Astrocyte of the spinal cord (primary cell): ENCODE results near the gene LSMEM2.

Experiments used
- DNase-seq: peaks from one replicate; pipeline ENCODE4 v3.0.0; 2011; ENCODE audit warnings: low read depth, low spot score
- H3K4me3 ChIP-seq: 2 replicates; pipeline ENCODE4 v1.5.1; 2011; ENCODE audit warnings: low read depth, mild to moderate bottlenecking, low read length, moderate library complexity
- CTCF ChIP-seq: IDR thresholded peaks from 2 replicates; pipeline ENCODE4 v1.5.1; 2012; ENCODE audit warnings: low read depth, mild to moderate bottlenecking, low read length, inconsistent platforms
- in situ Hi-C: cut with HindIII; loops from 2 replicates; pipeline ENCODE4 v1.10.0; 2017; ENCODE audit warnings: low sequenced_read_pairs

Gene LSMEM2

GRCh38 chr3:50286322-50287227 lies 7.7 kb downstream of the LSMEM2 start:
- TF ChIP-seq CTCF, result no peak
- in situ Hi-C loops, result no loop called here
- no peak overlapping the region for H3K4me3 ChIP-seq
- DNase-seq, result no peak

DNA sequence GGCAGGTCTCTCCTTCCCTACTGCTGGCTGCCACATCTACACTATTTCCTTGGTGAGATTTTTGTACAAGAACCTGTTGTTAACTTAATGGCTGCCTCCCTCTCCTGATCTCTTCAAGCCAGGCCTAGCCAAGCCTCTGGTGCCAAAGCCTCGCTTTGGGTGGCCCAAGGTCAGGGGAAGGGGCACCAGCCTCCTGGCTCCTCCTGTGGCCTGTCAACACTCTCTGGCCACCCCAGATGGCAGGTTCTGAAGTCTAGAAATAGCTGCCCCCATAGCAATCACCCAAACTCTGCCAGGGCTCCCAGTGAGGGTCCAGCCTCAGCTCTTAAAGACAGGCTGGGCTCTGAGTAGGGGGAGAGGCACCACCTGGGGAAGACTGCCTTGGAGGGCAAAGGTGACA lies 8.4 kb downstream of the LSMEM2 start:
- TF ChIP-seq CTCF, result no peak
- in situ Hi-C loops, result no loop called here
- DNase-seq, result no peak

DNA sequence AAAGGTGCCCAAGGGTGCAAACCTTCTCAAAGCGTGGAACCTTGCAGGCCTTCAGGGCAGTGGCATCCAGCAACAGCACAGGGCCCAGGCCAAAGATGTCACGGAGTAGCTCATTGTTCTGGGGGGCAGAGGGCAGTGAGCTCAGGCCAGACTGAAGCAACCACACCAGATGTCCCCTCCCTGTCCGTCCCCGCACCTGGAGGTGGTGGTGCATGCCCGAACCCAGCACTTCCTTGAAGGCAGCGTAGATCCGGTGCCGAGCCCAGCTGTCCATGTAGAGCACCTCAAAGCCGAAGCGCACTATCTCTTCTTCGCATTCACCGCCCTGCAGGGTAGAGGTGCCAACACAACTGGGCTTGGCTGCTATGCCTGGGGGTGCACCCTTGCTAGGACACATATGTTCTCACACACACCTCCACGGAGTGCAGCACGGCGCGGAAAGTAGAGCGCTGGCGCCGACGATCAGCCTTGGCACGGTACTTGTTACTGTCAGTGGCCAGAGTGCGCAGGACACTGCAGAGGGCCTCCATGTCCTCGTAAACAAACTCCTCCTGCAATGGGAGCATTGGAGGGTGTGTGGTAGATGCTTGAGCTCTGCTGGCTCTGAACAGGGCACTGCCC lies 9.6 kb downstream of the LSMEM2 start:
- no peak overlapping the region for H3K4me3 ChIP-seq
- in situ Hi-C loops, result no loop called here
- no peak for DNase-seq
- no peak for TF ChIP-seq CTCF

More for the DNA sequence above, 8.4 kb downstream of the LSMEM2 start:
- H3K4me3 ChIP-seq, result no peak overlapping the region

GRCh38 chr3:50289130-50289529 lies 10.2 kb downstream of the LSMEM2 start:
- DNase-seq, result no peak
- no peak for TF ChIP-seq CTCF
- in situ Hi-C loops, result no loop called here
- no peak overlapping the region for H3K4me3 ChIP-seq

DNA sequence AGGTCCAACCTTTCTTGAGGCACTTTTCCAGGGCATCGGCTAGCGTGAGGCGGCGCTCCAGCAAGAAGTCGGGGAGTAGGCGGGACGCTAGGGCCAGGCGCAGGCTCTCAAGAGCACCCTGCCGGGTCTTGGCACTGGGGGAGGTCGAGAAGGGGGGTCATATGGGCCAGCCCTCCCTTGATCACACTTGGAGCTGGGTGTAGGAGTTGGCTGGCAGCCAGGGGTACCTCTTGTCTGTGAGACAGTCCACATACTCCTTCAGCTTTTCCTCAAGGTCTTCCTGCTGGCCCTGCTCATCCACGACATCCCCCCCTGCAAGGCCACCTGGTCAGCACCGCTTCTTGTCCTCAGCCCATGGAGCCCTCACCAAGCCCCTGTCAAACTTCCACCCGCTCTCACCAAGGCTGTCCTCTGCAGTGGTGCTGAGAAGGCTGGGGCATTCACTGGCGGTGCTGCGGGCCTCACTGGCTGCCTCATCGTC lies 11.3 kb downstream of the LSMEM2 start:
- H3K4me3 ChIP-seq, result no peak overlapping the region
- no peak for TF ChIP-seq CTCF
- in situ Hi-C loops, result no loop called here
- DNase-seq, result no peak

GRCh38 chr3:50292159-50293078 lies 13.5 kb downstream of the LSMEM2 start, which contains the start of gene IFRD2:
TSS of gene IFRD2 (minus strand) at chr3:50292429. CDS start at chr3:50292274, 155 bp downstream.
- H3K4me3 ChIP-seq, result peak within 1 kb of the TSS; percentile 92
- DNase-seq, result peak; percentile 98
- no peak for TF ChIP-seq CTCF
- in situ Hi-C loops, result no loop called here
